Fibroblast of skin of back (primary cell): Measurements from ENCODE around the gene CSTPP1.
A peak's percentile ranks its signal among the peaks of the same experiment; 100 is the strongest.

ENCODE experiments used
- DNase-seq: peaks from one replicate; pipeline ENCODE4 v3.0.0-alpha.2; 2013

CSTPP1 gene

GRCh38 chr11:47137476-47137875 lies 200.9 kb downstream of the CSTPP1 start:
- no peak for DNase-seq

- no peak for DNase-seq
Measured at GRCh38 chr11:47139878-47140277, 203.3 kb downstream of the CSTPP1 start.

GRCh38 chr11:47143322-47143721 lies 206.8 kb downstream of the CSTPP1 start:
- DNase-seq = peak; percentile 85

GRCh38 chr11:47144541-47144940 lies 208.0 kb downstream of the CSTPP1 start:
- no peak for DNase-seq

GRCh38 chr11:47147250-47147649 lies 210.7 kb downstream of the CSTPP1 start:
- DNase-seq = no peak

- DNase-seq = no peak
Measured at GRCh38 chr11:47147681-47148080, 211.1 kb downstream of the CSTPP1 start.

- DNase-seq = no peak
Measured at GRCh38 chr11:47148270-47148669, 211.7 kb downstream of the CSTPP1 start.

- no peak for DNase-seq
Measured at GRCh38 chr11:47148903-47149531, 212.5 kb downstream of the CSTPP1 start.

- no peak for DNase-seq
Measured at GRCh38 chr11:47149782-47150181, 213.2 kb downstream of the CSTPP1 start.

- DNase-seq = no peak
Measured at GRCh38 chr11:47152126-47152952, 215.8 kb downstream of the CSTPP1 start.

- peak; percentile 74 for DNase-seq
Measured at GRCh38 chr11:47152953-47153950, 216.7 kb downstream of the CSTPP1 start.

GRCh38 chr11:47154616-47155570 lies 218.3 kb downstream of the CSTPP1 start:
- no peak for DNase-seq

GRCh38 chr11:47155879-47156278 lies 219.3 kb downstream of the CSTPP1 start:
- DNase-seq = no peak

- no peak for DNase-seq
Measured at GRCh38 chr11:47156333-47156732, 219.8 kb downstream of the CSTPP1 start.

GRCh38 chr11:47156951-47157350 lies 220.4 kb downstream of the CSTPP1 start:
- DNase-seq = no peak

- DNase-seq = no peak
Measured at GRCh38 chr11:47157805-47158204, 221.2 kb downstream of the CSTPP1 start.

- DNase-seq = no peak
Measured at GRCh38 chr11:47158242-47158641, 221.7 kb downstream of the CSTPP1 start.

- no peak for DNase-seq
Measured at GRCh38 chr11:47160753-47161133, 224.2 kb downstream of the CSTPP1 start.

GRCh38 chr11:47161134-47161854 lies 224.7 kb downstream of the CSTPP1 start:
- peak; percentile 64 for DNase-seq

GRCh38 chr11:47161890-47162289 lies 225.3 kb downstream of the CSTPP1 start:
- DNase-seq = no peak

GRCh38 chr11:47162426-47162825 lies 225.9 kb downstream of the CSTPP1 start:
- DNase-seq = no peak
